H9 (cell line): Measurements from ENCODE around the gene MAPK12. TPM values are rescaled to one million over a fixed set of nuclear protein-coding genes. Genes with fewer than 3 reads are reported as not detected.

Experiments used
- DNase-seq: peaks from one replicate; pipeline ENCODE4 v3.0.0-alpha.2; 2017
- H2AFZ ChIP-seq: one replicate; pipeline ENCODE4 v1.6.1; 2013; ENCODE audit warnings: mild to moderate bottlenecking, low read length, control low read depth, moderate library complexity
- H2AK5ac ChIP-seq: 2 replicates; pipeline ENCODE4 v1.6.1; 2013; ENCODE audit warnings: low read length, control low read depth, mixed read lengths; ENCODE audit not compliant: insufficient read length
- H2BK120ac ChIP-seq: one replicate; pipeline ENCODE4 v1.6.1; 2013; ENCODE audit warnings: low read depth, mild to moderate bottlenecking, low read length, control low read depth, inconsistent platforms; ENCODE audit not compliant: poor library complexity, severe bottlenecking
- H2BK12ac ChIP-seq: 2 replicates; pipeline ENCODE4 v1.6.1; 2013; ENCODE audit warnings: low read length, control low read depth, mixed read lengths, low read depth; ENCODE audit not compliant: insufficient read length
- H2BK15ac ChIP-seq: 2 replicates; pipeline ENCODE4 v1.6.1; 2013; ENCODE audit warnings: low read depth, low read length, control low read depth
- H2BK20ac ChIP-seq: one replicate; pipeline ENCODE4 v1.6.1; 2013; ENCODE audit warnings: low read depth, mild to moderate bottlenecking, low read length, control low read depth, inconsistent platforms; ENCODE audit not compliant: poor library complexity, severe bottlenecking
- H2BK5ac ChIP-seq: 2 replicates; pipeline ENCODE4 v1.6.1; 2013; ENCODE audit warnings: low read length, control low read depth, mixed read lengths; ENCODE audit not compliant: insufficient read length
- H3K14ac ChIP-seq: 2 replicates; pipeline ENCODE4 v1.6.1; 2013; ENCODE audit warnings: low read length, control low read depth; ENCODE audit not compliant: insufficient read depth
- H3K18ac ChIP-seq: 2 replicates; pipeline ENCODE4 v1.6.1; 2013; ENCODE audit warnings: low read depth, mild to moderate bottlenecking, mixed read lengths, low read length, control low read depth; ENCODE audit not compliant: insufficient read length
- H3K23ac ChIP-seq: 2 replicates; pipeline ENCODE4 v1.6.1; 2013; ENCODE audit warnings: low read length, control low read depth, mixed read lengths, low read depth; ENCODE audit not compliant: insufficient read length
- H3K23me2 ChIP-seq: 2 replicates; pipeline ENCODE4 v1.6.1; 2013; ENCODE audit warnings: low read depth, mild to moderate bottlenecking, mixed read lengths, low read length, control low read depth; ENCODE audit not compliant: insufficient read length, poor library complexity, severe bottlenecking
- H3K27ac ChIP-seq: 2 replicates; pipeline ENCODE4 v1.5.1; 2013; ENCODE audit warnings: low read length, control low read depth, mixed read lengths, low read depth; ENCODE audit not compliant: insufficient read length
- H3K27me3 ChIP-seq: 2 replicates; pipeline ENCODE4 v1.6.1; 2013; ENCODE audit warnings: low read length, control low read depth, inconsistent platforms; ENCODE audit not compliant: insufficient read depth
- H3K4ac ChIP-seq: 2 replicates; pipeline ENCODE4 v1.6.1; 2013; ENCODE audit warnings: low read depth, mild to moderate bottlenecking, control low read depth, inconsistent platforms, low read length, moderate library complexity
- H3K4me1 ChIP-seq: 2 replicates; pipeline ENCODE4 v1.6.1; 2013; ENCODE audit warnings: low read length, control low read depth, inconsistent platforms; ENCODE audit not compliant: insufficient read depth
- H3K4me2 ChIP-seq: 2 replicates; pipeline ENCODE4 v1.6.1; 2013; ENCODE audit warnings: low read length, control low read depth, mixed read lengths; ENCODE audit not compliant: insufficient read length, insufficient read depth
- H3K56ac ChIP-seq: 2 replicates; pipeline ENCODE4 v1.6.1; 2013; ENCODE audit warnings: low read depth, mild to moderate bottlenecking, mixed read lengths, low read length, control low read depth; ENCODE audit not compliant: insufficient read length
- H3K79me1 ChIP-seq: 2 replicates; pipeline ENCODE4 v1.6.1; 2013; ENCODE audit warnings: low read depth, mild to moderate bottlenecking, moderate library complexity, low read length, control low read depth, inconsistent platforms; ENCODE audit not compliant: insufficient read depth, poor library complexity, severe bottlenecking
- H3K79me2 ChIP-seq: 2 replicates; pipeline ENCODE4 v1.6.1; 2013; ENCODE audit warnings: low read length, control low read depth, inconsistent platforms; ENCODE audit not compliant: insufficient read depth
- H3K9ac ChIP-seq: 2 replicates; pipeline ENCODE4 v1.6.1; 2013; ENCODE audit warnings: low read length, control low read depth, mixed read lengths; ENCODE audit not compliant: insufficient read length; ENCODE audit errors: extremely low read depth
- H3K9me3 ChIP-seq: one replicate; pipeline ENCODE4 v1.6.1; 2013; ENCODE audit warnings: low read depth, low read length, inconsistent platforms; ENCODE audit not compliant: control insufficient read depth
- H3T11ph ChIP-seq: one replicate; pipeline ENCODE4 v1.6.1; 2013; ENCODE audit warnings: mild to moderate bottlenecking, low read length, control low read depth, inconsistent platforms
- H4K20me1 ChIP-seq: one replicate; pipeline ENCODE4 v1.6.1; 2013; ENCODE audit not compliant: control insufficient read depth, insufficient read length, insufficient read depth
- H4K5ac ChIP-seq: 2 replicates; pipeline ENCODE4 v1.6.1; 2013; ENCODE audit warnings: low read depth, mild to moderate bottlenecking, mixed read lengths, low read length, control low read depth; ENCODE audit not compliant: insufficient read length
- H4K8ac ChIP-seq: replicated peaks from 2 replicates; pipeline ENCODE4 v1.6.1; 2013; ENCODE audit warnings: low read length, control low read depth, mixed read lengths, low read depth; ENCODE audit not compliant: insufficient read length
- H4K91ac ChIP-seq: 2 replicates; pipeline ENCODE4 v1.6.1; 2013; ENCODE audit warnings: low read depth, mild to moderate bottlenecking, moderate library complexity, mixed read lengths, low read length, control low read depth; ENCODE audit not compliant: insufficient read length
- H3K27ac Mint-ChIP-seq, 3 experiments: 2 replicates in 2 of 3; 3 replicates in 1 of 3; pipeline ENCODE4 v1.8.0; 2020 to 2021; ENCODE audit warnings: mixed read lengths in 3 of 3, mild to moderate bottlenecking in 1 of 3, moderate library complexity in 1 of 3
- H3K27me3 Mint-ChIP-seq: 2 replicates; pipeline ENCODE4 v1.8.0; 2021; ENCODE audit warnings: low read depth, mild to moderate bottlenecking, moderate library complexity, mixed read lengths
- H3K36me3 Mint-ChIP-seq, 3 experiments: 2 replicates in 2 of 3; 3 replicates in 1 of 3; pipeline ENCODE4 v1.8.0; 2020 to 2021; ENCODE audit warnings: low read depth in 3 of 3, mixed read lengths in 3 of 3; ENCODE audit not compliant: insufficient read depth in 1 of 3
- H3K4me1 Mint-ChIP-seq, 2 experiments: 2 replicates each; pipeline ENCODE4 v1.8.0; 2020; ENCODE audit warnings: mixed read lengths in 2 of 2
- H3K4me3 Mint-ChIP-seq, 2 experiments: 2 replicates in 1 of 2; 3 replicates in 1 of 2; pipeline ENCODE4 v1.8.0; 2020 to 2021; ENCODE audit warnings: mild to moderate bottlenecking in 2 of 2, mixed read lengths in 2 of 2, moderate library complexity in 1 of 2
- H3K9me3 Mint-ChIP-seq, 2 experiments: 2 replicates in 1 of 2; 3 replicates in 1 of 2; pipeline ENCODE4 v1.8.0; 2020; ENCODE audit warnings: mild to moderate bottlenecking in 2 of 2, mixed read lengths in 2 of 2, moderate library complexity in 1 of 2
- WGBS: extraction: QIAGEN DNeasy Blood & Tissue Kit; methylation state at CpG from one replicate; pipeline ENCODE4 v1.1.7; 2013; ENCODE audit warnings: missing lambda C conversion rate, low lambda C conversion rate, mixed read lengths; ENCODE audit not compliant: insufficient read length; ENCODE audit errors: extremely low coverage; 5-methylcytosine and 5-hydroxymethylcytosine counted together
- long read RNA-seq: library from polyadenylated mRNA; unstranded; transcript quantifications from one replicate; pipeline ENCODE4 v2.0.0, GENCODE V29; 2020
- total RNA-seq: library from RNA; stranded (reverse); gene quantifications from 2 replicates; pipeline ENCODE4 v1.2.1, GENCODE V29; 2021
- TF ChIP-seq, protein P1 (sequence below): fragments of 200-600 bp; sonication (generic); conservative IDR thresholded peaks from 3 replicates; pipeline ENCODE4 v1.8.0; 2021; ENCODE audit warnings: antibody characterized with exemption, mild to moderate bottlenecking

The MAPK12 gene
- 31.3 and 32.3 TPM in 2 replicates for total RNA-seq
- long read RNA-seq, partial matches to known transcripts: 6 of 12 reads
- long read RNA-seq, other reads (novel, unspliced or antisense): 4 of 12 reads

DNA sequence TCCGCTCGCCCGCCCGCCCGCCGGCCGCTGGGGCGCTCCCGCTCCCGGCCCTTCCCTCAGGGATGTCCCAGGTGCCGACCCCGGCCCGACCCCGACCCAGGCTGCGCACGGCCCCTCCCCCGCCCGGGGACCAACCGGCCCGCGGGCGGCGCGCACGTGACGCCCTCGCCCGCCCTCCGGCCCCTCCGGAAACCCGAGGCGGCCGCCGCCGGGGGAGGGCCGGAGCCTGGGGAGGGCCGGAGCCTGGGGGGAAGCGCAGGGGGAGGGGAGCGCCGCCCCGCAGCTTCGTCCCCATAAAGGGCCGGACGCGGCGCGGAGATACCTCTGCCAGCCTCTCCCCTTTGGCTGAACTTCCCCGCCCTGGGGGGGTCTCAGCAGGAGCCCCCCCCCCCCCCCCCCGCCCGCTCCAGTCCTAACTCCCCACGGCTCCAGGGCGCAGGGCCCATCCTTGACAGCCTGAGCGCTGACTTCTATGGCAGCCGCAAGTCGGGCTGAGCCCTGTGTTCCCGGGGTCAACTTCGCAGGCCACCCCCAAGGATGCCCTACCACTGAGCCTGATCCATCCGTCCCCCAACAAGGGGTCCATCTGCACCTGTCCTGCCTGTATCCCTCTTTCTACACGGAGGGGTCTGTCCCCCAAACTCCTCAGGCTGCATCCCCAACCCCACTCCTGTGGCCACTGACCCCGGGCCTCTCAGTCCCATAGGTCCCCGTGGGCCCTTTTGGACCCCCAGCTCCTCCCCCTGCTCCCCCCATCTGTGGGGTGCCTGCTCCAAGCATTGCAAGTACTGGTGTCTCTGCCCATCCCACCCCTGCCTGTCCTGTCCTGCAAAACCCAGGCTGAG lies at the start of gene MAPK12:
MAPK12 (minus strand) TSS at position 69 of the 845 bp plus-strand sequence. CDS start 174 bp downstream, outside the sequence.
- DNase-seq: peak; percentile 63
- no peak within 1 kb of the TSS for H2AFZ ChIP-seq
- peak within 1 kb of the TSS; percentile 64; the same call in 1 of the 2 replicates for H3K14ac ChIP-seq

More for the DNA sequence above, at the start of gene MAPK12:
- Histone ChIP-seq H4K91ac (no peak within 1 kb of the TSS), H3K18ac (no peak within 1 kb of the TSS), H3K27ac (no peak within 1 kb of the TSS), H2BK20ac (no peak within 1 kb of the TSS), H3T11ph (no peak within 1 kb of the TSS), H3K4me1 (no peaks in the 10 kb centered on the region), H2BK12ac (no peak within 1 kb of the TSS), H3K56ac (no peak within 1 kb of the TSS), H3K4me2 (peak within 1 kb of the TSS; percentile 59), H4K5ac (no peak within 1 kb of the TSS), H3K9ac (no peak within 1 kb of the TSS), H2BK5ac (no peak within 1 kb of the TSS), H3K9me3 (no peaks in the 10 kb centered on the region), H4K20me1 (no peaks in the 10 kb centered on the region), H3K27me3 (no peaks in the 10 kb centered on the region; the same call in 1 of the 2 replicates), H2AK5ac (no peak within 1 kb of the TSS), H3K4ac (no peak within 1 kb of the TSS), H3K79me1 (no peaks in the 10 kb centered on the region), H2BK120ac (no peak within 1 kb of the TSS), H4K8ac (no peak within 1 kb of the TSS), H3K79me2 (no peaks in the 10 kb centered on the region), H2BK15ac (no peak within 1 kb of the TSS), H3K23ac (no peak within 1 kb of the TSS), H3K23me2 (peaks cover 8% of the 10 kb centered on the region)
- H3K27me3 Mint-ChIP-seq: peaks cover 60% of the 10 kb centered on the region
- H3K4me1 Mint-ChIP-seq: peaks cover 8 to 12% of the 10 kb centered on the region in 2 experiments
- no CpG with 5 or more reads among the region's 61 CpGs for whole genome bisulfite sequencing
- peak within 1 kb of the TSS; percentile 63 to 78 for H3K4me3 Mint-ChIP-seq
- H3K27ac Mint-ChIP-seq: no peak within 1 kb of the TSS
- TF ChIP-seq, protein P1, sequence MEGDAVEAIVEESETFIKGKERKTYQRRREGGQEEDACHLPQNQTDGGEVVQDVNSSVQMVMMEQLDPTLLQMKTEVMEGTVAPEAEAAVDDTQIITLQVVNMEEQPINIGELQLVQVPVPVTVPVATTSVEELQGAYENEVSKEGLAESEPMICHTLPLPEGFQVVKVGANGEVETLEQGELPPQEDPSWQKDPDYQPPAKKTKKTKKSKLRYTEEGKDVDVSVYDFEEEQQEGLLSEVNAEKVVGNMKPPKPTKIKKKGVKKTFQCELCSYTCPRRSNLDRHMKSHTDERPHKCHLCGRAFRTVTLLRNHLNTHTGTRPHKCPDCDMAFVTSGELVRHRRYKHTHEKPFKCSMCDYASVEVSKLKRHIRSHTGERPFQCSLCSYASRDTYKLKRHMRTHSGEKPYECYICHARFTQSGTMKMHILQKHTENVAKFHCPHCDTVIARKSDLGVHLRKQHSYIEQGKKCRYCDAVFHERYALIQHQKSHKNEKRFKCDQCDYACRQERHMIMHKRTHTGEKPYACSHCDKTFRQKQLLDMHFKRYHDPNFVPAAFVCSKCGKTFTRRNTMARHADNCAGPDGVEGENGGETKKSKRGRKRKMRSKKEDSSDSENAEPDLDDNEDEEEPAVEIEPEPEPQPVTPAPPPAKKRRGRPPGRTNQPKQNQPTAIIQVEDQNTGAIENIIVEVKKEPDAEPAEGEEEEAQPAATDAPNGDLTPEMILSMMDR: no peak
- no peaks in the 10 kb centered on the region for H3K36me3 Mint-ChIP-seq
- H3K9me3 Mint-ChIP-seq: peaks cover 1 to 2% of the 10 kb centered on the region in 2 experiments; a peak in 2 of 5 replicates
